Osteocyte (in vitro differentiated cells): ENCODE data around the gene MYH2. TPM values are rescaled to one million over a fixed set of nuclear protein-coding genes. Genes with fewer than 3 reads are reported as not detected.

Experiments
- DNase-seq: peaks from one replicate; pipeline ENCODE4 v3.0.0; 2021; ENCODE audit warnings: mixed read lengths; ENCODE audit not compliant: unreplicated experiment; ENCODE audit errors: extremely low spot score
- H3K27ac Mint-ChIP-seq: one replicate; pipeline ENCODE4 v1.8.0; 2021; ENCODE audit warnings: mild to moderate bottlenecking, mixed read lengths; ENCODE audit not compliant: unreplicated experiment
- H3K27me3 Mint-ChIP-seq: one replicate; pipeline ENCODE4 v1.8.0; 2021; ENCODE audit warnings: mixed read lengths; ENCODE audit not compliant: unreplicated experiment
- H3K36me3 Mint-ChIP-seq: one replicate; pipeline ENCODE4 v1.8.0; 2021; ENCODE audit warnings: mixed read lengths; ENCODE audit not compliant: unreplicated experiment
- H3K4me1 Mint-ChIP-seq: one replicate; pipeline ENCODE4 v1.8.0; 2021; ENCODE audit warnings: mixed read lengths; ENCODE audit not compliant: unreplicated experiment
- H3K4me3 Mint-ChIP-seq: one replicate; pipeline ENCODE4 v1.8.0; 2021; ENCODE audit warnings: mild to moderate bottlenecking, moderate library complexity, mixed read lengths; ENCODE audit not compliant: unreplicated experiment
- H3K9me3 Mint-ChIP-seq: one replicate; pipeline ENCODE4 v1.8.0; 2021; ENCODE audit warnings: mixed read lengths; ENCODE audit not compliant: unreplicated experiment
- CTCF ChIP-seq: fragments of 200-600 bp; sonication (generic); IDR thresholded peaks from 2 replicates; pipeline ENCODE4 v1.5.0; 2021; ENCODE audit warnings: antibody characterized with exemption, mild to moderate bottlenecking, moderate library complexity
- long read RNA-seq: library from polyadenylated mRNA; unstranded; transcript quantifications from one replicate; pipeline ENCODE4 v2.0.0, GENCODE V29; 2021
- total RNA-seq: library from RNA; stranded (reverse); gene quantifications from 2 replicates; pipeline ENCODE4 v1.2.1, GENCODE V29; 2021

The MYH2 gene
- not detected in 2 replicates for total RNA-seq
- long read RNA-seq, result 0 reads

- H3K36me3 Mint-ChIP-seq, result no peaks in the 10 kb centered on the region
- H3K27ac Mint-ChIP-seq, result no peak within 1 kb of the TSS
- peaks cover 2% of the 10 kb centered on the region for H3K9me3 Mint-ChIP-seq
- H3K4me3 Mint-ChIP-seq, result no peak within 1 kb of the TSS
- TF ChIP-seq CTCF, result no peak
- H3K4me1 Mint-ChIP-seq, result no peaks in the 10 kb centered on the region
- no peak for DNase-seq
- no peaks in the 10 kb centered on the region for H3K27me3 Mint-ChIP-seq
These were observed at the start of gene MYH2 for GRCh38 chr17:10549096-10549842. Gene MYH2, minus strand, starts transcription at chr17:10549658. Its CDS starts 1,738 bp downstream, at chr17:10547920.

GRCh38 chr17:10598621-10599020 is 49.2 kb upstream of the MYH2 start:
- no peaks in the 10 kb centered on the region for H3K27me3 Mint-ChIP-seq
- no peaks in the 10 kb centered on the region for H3K4me1 Mint-ChIP-seq
- no peak for TF ChIP-seq CTCF
- DNase-seq, result peak; percentile 1
- no peaks in the 10 kb centered on the region for H3K36me3 Mint-ChIP-seq
- H3K27ac Mint-ChIP-seq, result no peak overlapping the region
- H3K4me3 Mint-ChIP-seq, result no peak overlapping the region
- no peaks in the 10 kb centered on the region for H3K9me3 Mint-ChIP-seq

GRCh38 chr17:10589553-10590145 is 40.2 kb upstream of the MYH2 start:
- Mint-ChIP-seq H3K27ac (no peak overlapping the region), H3K9me3 (no peaks in the 10 kb centered on the region), H3K4me3 (no peak overlapping the region), H3K4me1 (no peaks in the 10 kb centered on the region), H3K27me3 (no peaks in the 10 kb centered on the region), H3K36me3 (no peaks in the 10 kb centered on the region)
- DNase-seq, result no peak
- TF ChIP-seq CTCF, result no peak

- H3K27ac Mint-ChIP-seq, result no peak overlapping the region
- TF ChIP-seq CTCF, result no peak
- H3K27me3 Mint-ChIP-seq, result peaks cover 4% of the 10 kb centered on the region
- H3K9me3 Mint-ChIP-seq, result no peaks in the 10 kb centered on the region
- no peaks in the 10 kb centered on the region for H3K4me1 Mint-ChIP-seq
- no peak overlapping the region for H3K4me3 Mint-ChIP-seq
- DNase-seq, result no peak
- H3K36me3 Mint-ChIP-seq, result no peaks in the 10 kb centered on the region
These were observed 36.1 kb upstream of the MYH2 start for GRCh38 chr17:10585529-10585928.

GRCh38 chr17:10583834-10584233 is 34.4 kb upstream of the MYH2 start:
- no peaks in the 10 kb centered on the region for H3K4me1 Mint-ChIP-seq
- no peaks in the 10 kb centered on the region for H3K9me3 Mint-ChIP-seq
- no peaks in the 10 kb centered on the region for H3K36me3 Mint-ChIP-seq
- peaks cover 4% of the 10 kb centered on the region for H3K27me3 Mint-ChIP-seq
- H3K27ac Mint-ChIP-seq, result no peak overlapping the region
- no peak for DNase-seq
- H3K4me3 Mint-ChIP-seq, result no peak overlapping the region
- TF ChIP-seq CTCF, result no peak
